Stimulated activated CD8-positive, alpha-beta memory T cell treated with anti-CD3 and anti-CD28 coated beads, Interleukin-2, amount 100 ng/mL, for 1 hour (primary cell): ENCODE results near the gene SPEM3.

ENCODE experiments used
- DNase-seq, 2 donors: peaks; one replicate each; pipeline ENCODE4 v3.0.0-alpha.2; 2020; ENCODE audit warnings: low read depth in 2 of 2

Gene SPEM3

DNA sequence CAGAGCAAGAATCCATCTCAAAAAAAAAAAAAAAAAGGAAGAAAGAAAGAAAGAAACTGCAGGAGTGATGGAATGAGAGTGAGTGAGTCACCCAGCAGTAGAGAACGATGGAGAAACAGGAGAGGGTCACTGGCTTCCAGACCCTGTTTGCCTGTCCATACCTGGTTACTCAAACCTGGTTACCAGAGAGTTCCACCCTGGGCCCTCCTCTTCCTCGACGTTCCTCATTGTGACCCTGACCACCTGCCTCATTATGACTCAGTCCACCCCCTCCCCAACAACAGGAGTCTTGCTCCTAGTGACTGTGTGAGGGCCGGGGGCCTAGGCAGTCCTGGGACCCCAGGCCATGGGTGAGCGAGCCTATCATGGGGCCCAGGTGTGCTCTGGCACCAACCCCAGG is at the start of gene SPEM3:
Gene SPEM3 (plus strand): TSS at position 301 of the 400 bp plus-strand sequence. CDS start 46 bp downstream, at position 347.
- DNase-seq, result no peak

DNA sequence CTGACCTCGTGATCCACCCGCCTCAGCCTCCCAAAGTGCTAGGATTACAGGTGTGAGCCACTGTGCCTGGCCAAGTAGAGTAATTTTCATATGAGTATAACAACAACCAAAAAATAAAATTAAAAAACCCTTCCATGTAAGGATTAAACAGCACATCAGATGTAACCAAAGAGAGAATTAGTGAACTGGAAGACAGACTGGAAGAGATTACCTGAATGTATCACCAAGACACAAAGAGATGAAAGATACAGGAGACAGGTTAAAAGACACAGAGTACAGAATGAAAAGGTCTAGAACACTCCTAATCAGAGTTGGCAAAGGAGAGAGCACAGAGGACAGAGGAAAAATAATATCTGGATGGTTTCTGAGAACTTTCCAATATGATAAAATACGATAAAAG is 49.5 kb upstream of the SPEM3 start:
- DNase-seq, result no peak

DNA sequence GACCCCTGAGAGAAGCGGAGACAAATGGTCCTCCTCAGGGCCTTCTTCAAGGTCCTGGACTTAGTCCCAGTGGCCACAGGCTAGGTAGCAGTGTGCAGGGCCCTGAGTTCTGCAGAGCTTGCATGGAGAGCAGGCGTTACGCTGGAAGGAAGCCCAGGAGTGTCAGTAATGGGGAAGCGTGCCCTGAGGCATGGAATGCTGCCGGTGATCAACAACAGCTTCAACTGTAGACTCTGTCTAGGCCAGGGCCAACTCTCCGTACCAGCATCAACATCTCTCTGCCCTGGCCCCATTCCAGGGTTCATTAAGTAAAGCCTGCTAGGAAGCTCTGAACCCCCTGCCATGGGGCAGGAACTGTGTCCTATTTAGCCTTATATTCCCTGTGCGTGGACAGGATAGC is 48.3 kb upstream of the SPEM3 start:
- DNase-seq, result no peak

DNA sequence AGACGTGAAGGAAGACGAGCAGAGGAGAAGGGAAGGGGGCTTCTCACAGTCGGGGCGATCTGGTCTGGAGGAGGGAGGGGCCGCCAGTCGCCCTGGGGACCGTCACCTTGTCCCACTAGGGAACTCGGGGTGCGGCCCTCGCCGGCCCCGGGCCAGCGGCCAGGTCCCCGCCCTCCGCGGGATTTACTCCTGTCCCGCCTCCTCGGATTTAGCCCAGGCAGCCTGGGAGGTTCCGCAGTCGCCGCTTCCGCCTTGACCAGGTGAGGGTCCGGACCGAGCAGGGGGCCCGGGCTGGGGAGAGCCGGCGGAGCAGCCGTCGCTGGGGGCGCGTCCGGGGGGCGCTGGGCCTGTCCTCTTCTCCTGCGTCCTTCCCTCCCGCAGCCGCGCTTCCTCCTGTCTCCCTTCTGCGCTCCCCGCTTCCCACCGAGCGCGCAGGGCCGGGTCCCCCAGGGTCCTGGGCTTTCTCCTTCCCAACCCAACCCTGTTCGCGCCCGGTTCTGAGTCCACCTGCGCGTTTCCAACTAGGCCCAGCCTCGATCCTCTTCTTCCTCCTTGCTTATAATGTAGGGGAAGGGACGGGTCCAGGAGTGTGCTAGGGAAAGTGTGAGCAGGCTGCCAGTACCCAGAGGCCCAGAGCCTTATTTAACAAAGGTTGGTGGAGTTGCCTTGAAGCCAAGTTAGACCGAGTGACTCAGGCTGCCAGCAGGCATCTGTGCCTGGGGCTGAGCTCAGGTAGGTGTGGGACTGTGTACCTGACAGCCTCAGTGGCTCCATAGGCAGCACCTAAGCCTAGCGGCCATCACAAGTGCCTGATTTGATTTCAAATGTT is 47.6 kb upstream of the SPEM3 start, which contains the start of gene TNK1:
Gene TNK1 (plus strand): TSS at position 235 of the 829 bp plus-strand sequence. CDS start 1,838 bp downstream, outside the sequence.
- DNase-seq, result no peak

DNA sequence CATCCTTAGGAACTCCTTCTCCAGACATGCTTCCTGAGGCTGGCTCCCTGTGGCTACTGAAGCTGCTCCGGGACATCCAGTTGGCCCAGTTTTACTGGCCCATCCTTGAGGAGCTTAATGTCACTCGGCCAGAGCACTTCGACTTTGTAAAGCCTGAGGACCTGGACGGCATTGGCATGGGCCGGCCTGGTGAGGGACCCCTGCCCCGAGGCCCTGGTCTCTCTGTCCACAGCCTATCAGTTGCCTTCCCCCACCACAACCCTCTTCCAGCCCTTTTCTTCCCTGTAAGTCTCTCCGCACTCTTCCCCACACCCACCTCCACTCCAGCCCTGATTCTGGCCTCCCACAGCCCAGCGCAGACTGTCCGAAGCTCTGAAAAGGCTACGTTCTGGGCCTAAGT is 45.8 kb upstream of the SPEM3 start:
- no peak for DNase-seq

DNA sequence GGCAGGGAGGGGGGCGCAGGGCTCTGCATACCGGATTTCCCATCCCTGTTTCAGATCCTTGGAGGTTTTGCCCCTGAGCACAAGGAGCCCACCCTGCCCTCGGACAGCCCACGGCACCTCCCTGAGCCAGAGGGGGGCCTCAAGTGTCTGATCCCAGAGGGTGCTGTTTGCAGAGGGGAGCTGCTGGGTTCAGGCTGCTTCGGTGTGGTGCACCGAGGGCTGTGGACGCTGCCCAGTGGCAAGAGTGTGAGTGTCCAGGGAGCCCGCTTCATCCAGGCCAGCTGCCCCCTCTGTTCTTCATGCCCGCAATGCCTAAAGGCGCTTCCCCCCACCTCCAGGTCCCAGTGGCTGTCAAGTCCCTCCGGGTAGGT is 45.3 kb upstream of the SPEM3 start:
- DNase-seq, result no peak

DNA sequence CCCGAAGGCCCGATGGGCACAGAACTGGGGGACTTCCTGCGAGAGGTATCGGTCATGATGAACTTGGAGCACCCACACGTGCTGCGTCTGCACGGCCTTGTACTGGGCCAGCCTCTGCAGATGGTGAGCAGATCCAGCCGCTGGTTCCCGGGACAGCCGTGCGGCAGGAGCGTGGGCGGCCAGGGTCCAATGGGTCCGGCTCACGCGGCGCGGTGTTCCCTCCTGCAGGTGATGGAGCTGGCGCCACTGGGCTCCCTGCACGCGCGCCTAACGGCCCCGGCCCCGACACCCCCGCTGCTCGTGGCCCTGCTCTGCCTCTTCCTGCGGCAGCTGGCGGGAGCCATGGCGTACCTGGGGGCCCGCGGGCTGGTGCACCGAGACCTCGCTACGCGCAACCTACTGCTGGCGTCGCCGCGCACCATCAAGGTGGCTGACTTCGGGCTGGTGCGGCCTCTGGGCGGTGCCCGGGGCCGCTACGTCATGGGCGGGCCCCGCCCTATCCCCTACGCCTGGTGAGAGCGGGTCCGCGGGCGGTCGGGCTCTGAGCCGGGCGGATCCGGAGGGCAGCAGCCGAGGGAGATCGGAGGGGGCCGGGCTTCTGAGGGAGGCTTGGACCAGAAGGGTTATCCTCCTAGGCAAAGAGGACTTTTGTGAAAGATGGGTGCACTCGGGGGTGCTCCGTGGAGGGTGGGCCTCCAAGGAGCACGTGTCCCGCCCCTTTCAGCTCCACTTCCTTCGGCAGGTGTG is 44.7 kb upstream of the SPEM3 start:
- DNase-seq, result peak; percentile 50 to 61

DNA sequence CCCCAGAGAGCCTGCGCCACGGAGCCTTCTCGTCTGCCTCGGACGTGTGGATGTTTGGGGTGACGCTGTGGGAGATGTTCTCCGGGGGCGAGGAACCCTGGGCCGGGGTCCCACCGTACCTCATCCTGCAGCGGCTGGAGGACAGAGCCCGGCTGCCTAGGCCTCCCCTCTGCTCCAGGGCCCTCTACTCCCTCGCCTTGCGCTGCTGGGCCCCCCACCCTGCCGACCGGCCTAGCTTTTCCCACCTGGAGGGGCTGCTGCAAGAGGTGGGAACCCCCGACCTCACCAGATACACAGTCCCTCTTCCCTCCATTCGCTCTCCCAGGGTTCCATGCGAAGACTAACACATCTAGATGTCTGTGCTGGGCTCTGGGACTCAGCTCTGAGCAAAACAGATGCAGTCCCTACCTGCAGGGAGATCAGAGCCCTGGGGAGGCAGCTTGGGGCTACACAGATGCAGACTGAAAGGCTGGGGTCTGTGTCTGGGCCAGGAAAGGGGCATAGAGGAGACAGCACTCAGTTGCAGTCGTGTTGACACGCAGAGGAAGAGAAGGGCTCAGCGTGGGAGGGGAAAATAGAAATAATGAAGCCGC is 44.1 kb upstream of the SPEM3 start:
- DNase-seq, result no peak

DNA sequence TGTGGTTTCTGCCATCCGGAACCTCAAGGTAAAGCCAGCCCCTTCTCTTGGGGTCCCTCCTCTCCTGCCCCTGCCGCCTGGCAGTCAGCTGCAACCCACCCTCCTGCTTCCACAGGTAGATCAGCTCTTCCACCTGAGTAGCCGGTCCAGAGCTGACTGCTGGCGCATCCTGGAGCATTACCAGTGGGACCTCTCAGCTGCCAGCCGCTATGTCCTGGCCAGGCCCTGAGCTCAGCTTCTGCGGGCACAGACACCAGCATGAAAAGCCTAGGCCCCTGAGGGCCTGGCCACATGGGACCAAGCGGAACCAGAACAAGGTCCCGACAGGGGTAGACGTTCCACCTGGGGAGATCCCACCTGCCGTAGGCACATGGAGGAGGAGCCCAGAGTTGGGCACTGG is 39.8 kb upstream of the SPEM3 start:
- no peak for DNase-seq

DNA sequence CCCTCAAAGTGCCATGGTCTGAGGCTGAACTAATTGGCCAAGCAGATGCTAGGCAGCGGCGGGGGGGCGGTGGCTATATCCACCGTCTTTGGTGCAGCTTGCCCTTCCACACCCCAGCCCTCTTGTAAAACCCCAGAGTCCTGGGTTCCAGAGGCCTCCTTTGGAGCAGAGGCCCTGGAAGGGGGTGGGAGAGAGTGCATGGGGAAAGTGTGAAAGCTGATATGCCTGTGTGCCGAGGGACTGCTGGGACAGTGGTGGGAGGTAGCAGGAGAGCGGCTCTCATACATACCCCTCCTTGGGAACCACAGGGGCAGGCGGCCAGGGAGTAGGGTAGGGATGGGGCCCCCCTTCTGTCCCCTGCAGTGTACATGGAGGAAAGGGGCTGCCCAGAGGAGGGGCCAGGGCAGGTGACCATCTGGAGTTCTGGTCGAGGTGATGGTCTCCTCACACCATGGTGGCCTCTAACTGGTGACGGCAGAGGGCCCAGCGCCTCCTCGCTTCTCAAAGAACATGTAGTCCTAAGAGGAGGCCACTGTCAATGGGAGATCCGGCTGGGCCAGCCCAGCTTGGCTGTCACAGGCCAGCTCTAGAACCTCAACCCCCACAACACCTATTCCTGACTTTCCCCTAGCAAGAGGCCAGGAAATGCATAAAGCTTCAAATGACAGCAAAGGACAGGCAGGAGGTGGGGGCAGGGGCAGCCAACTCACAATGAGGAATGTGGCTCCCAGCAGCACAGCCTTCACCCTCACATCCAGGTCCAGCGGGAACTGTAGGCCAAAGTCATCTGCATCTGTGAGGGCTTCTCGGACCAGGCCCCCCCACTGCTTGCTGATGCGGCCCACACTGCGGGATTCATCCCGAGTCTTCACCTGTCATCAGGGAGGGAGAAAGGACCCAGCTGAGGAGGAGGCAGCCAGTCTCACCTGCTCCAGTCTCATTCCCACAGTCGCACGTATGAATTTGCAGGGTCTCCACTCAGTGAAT is 38.4 kb upstream of the SPEM3 start:
- DNase-seq, result no peak

DNA sequence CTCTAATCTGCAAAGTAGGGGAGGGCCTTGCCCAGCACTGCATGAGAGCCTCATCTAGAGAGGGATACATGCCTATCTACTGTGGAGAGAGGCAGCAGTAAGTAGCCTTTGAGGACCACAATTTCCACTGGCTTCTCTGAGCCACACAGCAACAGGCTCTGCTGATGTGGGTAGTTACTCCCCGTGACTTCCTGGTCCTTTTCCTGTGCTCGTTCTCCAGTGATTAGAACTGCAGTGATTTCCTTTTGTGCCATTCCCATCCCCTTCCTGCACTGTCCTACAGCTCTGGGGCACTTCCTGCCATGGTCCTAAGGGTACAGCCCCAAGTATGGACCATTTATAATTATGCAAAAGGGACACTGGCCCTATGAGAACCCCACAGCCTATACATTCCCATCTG is 37.4 kb upstream of the SPEM3 start:
- DNase-seq, result no peak

DNA sequence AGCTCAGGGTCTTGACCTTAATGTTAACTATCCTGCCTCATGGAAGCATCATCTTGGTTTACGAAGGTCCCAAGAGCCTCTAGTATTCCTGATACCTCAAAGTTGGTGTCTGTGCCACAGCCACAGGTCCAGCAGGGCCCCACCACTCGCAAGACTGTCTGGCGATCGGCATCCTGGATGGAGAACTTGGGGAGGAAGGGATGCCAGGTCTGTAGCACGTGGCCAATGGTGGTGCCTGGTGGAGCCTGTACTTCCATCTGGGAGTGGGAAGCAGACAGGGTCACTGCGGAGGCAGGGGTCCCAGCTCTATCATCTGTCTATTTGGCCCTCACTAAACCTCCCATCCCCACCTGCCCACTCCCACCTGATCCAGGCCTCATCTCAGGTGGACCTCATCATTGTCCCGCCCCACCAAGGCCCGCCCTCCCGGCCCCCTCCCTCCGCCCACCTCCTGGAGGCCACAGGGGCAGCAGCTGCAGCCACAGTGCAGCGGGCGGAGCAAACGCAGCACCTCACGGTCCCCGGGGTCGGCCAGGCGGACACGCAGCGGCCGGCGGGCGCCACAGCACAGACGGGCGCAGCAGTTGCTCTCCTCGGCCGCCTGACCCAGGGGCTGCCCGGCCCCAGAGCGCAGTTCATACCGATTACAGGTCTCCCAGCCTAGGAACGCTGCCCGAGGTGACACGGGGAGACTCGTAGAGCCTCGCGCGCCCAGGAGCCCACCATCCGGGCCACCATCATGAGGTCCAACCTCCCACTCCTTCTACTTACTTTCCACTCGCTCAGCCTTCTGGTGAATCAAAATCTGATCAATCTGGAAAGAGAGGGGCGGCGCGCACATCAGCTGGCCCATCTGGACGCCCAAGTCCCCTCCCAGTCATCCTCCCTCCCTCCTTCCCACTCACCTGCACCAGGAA is 35.7 kb upstream of the SPEM3 start:
- no peak for DNase-seq

DNA sequence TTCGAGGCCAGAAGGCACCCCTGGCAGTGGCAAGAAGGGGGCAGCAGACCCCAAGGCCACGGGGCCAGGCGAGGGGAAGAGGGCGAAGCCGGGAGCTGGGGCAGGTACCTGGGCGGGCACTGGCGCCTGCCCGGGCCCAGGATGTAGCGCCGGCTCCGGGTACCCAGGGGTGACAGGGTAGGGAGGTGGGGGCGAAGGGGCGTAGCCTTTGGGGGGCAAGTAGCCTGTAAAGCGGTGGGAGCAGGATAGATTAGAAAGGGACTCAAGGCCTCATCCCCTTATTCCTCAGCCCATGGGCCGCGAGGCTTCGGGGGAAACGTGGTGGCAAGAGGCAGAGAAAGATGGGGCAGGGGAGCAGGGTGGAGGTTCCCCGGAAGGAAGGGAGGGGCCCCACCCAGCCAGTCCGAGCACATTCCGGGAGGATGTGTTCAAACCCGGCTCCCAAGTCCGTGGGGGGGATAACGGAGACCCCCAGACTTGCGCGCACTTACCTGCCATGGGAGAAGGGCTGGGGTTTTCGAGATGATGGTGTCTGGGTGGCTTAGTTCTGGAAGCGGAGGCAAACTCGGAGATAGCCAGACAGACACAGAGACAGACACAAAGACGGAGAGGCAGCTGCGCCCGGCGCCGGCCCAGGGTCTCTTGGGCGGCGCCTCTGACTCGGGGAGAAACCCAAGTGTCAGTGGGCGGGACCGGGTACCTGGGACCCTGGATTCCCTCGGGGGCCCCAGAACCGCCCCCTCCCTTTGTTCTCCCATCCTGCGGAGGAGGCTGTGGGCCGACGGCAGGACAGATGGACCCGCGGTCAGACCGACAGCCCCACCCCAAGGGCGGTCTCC is 34.8 kb upstream of the SPEM3 start:
- peak in 1 of 2 donors; percentile 46 for DNase-seq

DNA sequence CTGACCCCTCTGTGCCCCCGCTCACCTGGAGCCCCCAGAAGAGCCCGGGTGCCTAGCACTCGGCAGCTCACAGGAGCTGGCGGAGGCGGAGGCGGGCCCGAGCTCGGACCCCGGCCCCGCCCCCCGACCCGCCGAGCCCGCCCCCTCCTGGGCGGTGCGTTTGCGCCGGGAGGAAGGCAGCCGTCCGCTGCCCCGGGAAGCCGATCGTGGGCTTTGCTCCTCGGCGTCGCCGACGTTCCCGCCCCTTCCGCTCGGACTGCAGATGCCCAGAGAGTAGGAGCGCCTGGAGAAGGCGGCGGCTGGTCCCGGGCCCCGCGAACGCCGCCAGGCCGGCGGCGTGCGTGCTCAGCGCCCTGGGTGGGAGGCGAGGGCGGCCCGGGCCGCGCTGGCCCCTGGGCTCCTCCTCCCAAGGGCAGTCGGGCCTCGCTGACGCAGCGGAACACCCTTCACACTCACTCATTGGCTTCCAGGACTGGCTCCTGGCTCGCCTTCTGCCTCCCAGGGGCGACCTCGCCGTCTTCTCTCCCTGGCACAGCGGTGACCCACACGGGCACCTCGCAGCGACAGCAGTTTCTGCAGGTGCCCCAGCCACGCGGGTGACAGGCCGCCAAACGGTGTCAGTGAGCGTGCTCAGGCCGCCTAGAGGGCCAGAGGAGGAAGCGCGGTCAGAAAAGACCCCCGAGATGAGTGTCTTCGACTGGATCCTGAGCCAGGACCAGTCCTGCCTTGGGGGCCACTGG is 34.0 kb upstream of the SPEM3 start, which contains the start of gene PLSCR3:
Gene PLSCR3 (minus strand): TSS at position 74 of the 740 bp plus-strand sequence. CDS start 415 bp downstream, outside the sequence.
- DNase-seq, result peak; percentile 70 to 74

DNA sequence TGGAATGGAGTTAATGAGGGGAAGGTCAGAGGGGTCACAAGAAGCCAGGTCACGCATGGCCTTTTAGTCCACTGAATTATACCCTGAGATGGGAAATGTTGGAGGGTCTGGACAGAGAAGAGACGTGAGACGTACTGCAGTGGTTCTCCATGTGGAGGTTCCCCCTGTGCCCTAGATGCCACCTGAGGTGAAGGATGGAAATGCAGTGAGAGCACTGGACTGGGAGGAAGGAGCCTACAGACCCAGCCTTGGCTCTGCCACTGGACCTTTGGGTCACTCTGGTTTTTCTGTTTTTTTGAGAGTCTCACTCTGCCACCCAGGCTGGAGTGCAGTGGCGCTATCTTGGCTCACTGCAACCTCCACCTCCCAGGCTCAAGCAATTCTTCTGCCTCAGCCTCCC is 32.5 kb upstream of the SPEM3 start:
- no peak for DNase-seq

DNA sequence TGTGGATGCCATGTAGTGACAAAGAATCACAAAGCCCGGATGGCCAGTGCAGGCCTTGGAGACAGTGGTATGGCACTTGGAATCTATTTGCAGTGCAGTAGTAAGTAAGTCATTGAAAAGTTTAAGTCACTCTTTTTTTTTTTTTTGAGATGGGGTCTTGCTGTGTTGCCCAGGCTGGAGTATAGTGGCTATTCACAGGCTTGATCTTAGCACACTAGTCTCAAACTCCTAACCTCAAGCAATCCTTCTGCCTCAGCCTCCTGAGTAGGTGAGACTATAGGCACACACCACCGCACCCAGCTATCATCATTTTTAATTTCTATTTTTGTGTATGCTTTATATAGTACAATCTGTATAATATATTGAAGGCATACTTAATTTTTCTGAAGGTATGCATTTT is 30.0 kb upstream of the SPEM3 start:
- DNase-seq, result no peak

DNA sequence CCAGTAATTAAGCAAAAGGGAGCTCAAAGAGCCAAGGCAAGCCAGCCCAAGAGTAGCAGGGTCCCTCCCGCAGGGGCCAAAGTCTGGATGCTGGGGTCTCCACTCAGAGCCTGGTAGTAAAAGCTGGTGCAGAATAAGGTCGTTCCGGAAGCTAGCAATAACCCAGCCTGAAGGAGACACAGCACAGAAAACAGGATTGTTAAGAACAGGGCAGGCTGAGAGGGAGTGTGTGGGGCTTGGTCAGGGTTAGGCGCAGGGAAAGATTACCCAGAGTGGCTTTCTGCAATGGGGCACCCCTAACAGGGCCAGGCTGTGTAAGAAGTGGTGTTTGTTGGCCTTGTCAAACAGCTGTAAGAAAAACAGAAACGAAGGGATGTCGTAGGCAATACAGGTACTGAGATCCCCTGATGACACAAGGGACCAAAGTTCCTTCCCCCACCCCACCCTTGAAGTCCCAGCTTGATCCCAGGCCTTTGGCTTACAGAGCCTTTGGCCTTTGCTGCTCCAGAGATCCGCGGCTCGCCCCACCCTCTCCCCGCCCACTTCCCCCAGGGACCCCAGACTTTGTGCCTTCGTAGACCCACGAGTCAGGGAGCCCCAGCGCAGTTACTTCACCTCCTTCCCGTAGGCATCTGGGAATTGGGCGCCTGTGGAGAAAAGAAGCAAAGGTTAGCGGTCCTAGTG is 25.5 kb upstream of the SPEM3 start:
- no peak for DNase-seq

DNA sequence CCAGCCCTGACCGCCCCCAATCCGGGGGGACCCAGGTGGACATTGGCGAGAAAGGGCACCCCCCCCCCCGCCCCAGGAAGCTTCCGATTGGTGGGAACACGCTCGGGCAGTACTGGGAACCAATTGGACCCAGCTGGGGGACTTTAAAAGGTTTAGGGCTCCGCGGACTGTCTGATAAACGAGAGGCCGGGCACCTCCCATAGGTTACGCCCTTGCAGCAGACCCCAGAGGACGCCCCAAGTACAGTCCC is 25.0 kb upstream of the SPEM3 start:
- DNase-seq, result no peak
